Breast epithelium (tissue), 3 donors: ENCODE results near the gene HLA-DQB1.

Experiments used
- POLR2A ChIP-seq: fragments of 450-650 bp; IDR thresholded peaks from one replicate; pipeline ENCODE4 v1.6.1; 2016; ENCODE audit warnings: antibody characterized with exemption, mild to moderate bottlenecking, moderate library complexity
- POLR2AphosphoS5 ChIP-seq, 3 donors: sonication (generic); formaldehyde crosslinking; IDR thresholded peaks; one replicate each; pipeline ENCODE4 v1.6.1; 2017; ENCODE audit warnings: antibody characterized with exemption in 3 of 3
- TF ChIP-seq, protein P1 (sequence below), 3 donors: fragments of 450-650 bp; IDR thresholded peaks; one replicate each; pipeline ENCODE4 v1.5.1; 2016 to 2017; ENCODE audit warnings: antibody characterized with exemption in 3 of 3, mild to moderate bottlenecking in 3 of 3, moderate library complexity in 3 of 3

DNA sequence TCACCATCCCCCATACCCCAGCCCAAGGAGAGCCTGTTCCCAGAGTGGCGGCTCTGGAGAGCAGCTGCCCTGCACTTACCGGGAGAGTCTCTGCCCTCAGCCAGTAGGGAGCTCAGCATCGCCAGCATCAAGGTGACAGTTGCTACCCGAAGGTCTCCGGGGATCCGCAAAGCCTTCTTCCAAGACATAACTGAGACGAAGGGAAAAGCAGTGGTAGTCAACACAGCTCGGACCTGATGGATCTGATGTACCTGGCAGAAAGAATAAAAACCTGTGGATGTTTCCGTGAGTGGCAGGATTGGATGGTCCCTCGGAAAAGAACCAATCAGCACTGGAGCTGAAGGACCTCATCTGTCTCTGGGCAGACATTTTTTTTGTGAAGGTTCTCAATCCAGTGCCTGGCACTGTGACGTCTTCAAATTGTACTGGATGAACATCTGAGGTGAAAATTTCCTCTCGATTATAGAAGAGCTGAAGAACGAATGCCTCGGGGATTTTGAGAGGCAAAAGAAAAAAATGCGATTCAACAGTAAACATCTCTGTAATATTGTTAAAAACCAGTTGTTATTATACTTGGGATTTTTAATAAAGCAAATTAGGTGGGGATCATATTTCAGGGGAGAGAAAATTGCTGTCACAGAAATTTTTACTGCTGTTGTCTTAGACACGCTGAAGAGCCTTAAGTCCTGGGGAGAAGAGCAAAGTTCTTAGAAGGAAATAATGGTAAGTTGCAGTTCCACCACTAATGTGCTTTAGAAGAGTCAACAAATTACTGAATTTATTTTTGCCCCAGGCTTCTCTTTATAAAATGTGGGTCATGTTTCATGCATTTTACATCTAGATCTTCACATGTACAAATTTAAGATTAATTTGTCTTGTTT is at the start of gene HLA-DQB1:
- TF ChIP-seq POLR2AphosphoS5 (IDR thresholded peaks at IDR 0.05) (no peak), POLR2A (no peak)
- TF ChIP-seq, protein P1, sequence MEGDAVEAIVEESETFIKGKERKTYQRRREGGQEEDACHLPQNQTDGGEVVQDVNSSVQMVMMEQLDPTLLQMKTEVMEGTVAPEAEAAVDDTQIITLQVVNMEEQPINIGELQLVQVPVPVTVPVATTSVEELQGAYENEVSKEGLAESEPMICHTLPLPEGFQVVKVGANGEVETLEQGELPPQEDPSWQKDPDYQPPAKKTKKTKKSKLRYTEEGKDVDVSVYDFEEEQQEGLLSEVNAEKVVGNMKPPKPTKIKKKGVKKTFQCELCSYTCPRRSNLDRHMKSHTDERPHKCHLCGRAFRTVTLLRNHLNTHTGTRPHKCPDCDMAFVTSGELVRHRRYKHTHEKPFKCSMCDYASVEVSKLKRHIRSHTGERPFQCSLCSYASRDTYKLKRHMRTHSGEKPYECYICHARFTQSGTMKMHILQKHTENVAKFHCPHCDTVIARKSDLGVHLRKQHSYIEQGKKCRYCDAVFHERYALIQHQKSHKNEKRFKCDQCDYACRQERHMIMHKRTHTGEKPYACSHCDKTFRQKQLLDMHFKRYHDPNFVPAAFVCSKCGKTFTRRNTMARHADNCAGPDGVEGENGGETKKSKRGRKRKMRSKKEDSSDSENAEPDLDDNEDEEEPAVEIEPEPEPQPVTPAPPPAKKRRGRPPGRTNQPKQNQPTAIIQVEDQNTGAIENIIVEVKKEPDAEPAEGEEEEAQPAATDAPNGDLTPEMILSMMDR (IDR thresholded peaks at IDR 0.05) = no peak
